DND-41 (cell line): ENCODE results near the gene PTPN21.

Experiments
- EZH2 ChIP-seq: IDR thresholded peaks from 3 replicates; pipeline ENCODE4 v1.6.1; 2012; ENCODE audit warnings: borderline replicate concordance, low read depth, mild to moderate bottlenecking, moderate library complexity, low read length, inconsistent platforms; ENCODE audit not compliant: severe bottlenecking
- TF ChIP-seq, protein P1 (sequence below): IDR thresholded peaks from 2 replicates; pipeline ENCODE4 v1.5.1; 2012; ENCODE audit warnings: borderline replicate concordance, low read length, moderate library complexity, mild to moderate bottlenecking; ENCODE audit not compliant: poor library complexity, severe bottlenecking; ENCODE audit errors: extremely low read depth

DNA sequence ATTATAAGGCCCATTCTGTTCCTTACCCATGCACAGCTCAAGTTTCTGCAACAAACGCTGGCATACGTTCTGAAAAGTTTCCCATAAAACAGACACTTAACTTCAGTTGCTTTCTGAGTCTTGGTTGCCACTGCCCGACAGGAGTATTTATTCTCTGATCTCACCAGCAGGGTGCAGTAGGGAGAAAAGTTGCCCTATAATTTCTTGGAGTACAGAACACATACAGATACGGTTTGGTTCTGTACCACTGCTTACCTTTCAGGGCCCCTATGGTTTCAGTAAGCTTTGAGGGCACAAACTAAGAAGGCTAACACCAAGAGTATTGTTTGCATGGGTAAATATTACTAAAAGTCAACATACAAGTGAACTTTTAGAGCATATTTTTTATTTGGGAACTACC lies 91.5 kb downstream of the PTPN21 start:
- TF ChIP-seq, protein P1, sequence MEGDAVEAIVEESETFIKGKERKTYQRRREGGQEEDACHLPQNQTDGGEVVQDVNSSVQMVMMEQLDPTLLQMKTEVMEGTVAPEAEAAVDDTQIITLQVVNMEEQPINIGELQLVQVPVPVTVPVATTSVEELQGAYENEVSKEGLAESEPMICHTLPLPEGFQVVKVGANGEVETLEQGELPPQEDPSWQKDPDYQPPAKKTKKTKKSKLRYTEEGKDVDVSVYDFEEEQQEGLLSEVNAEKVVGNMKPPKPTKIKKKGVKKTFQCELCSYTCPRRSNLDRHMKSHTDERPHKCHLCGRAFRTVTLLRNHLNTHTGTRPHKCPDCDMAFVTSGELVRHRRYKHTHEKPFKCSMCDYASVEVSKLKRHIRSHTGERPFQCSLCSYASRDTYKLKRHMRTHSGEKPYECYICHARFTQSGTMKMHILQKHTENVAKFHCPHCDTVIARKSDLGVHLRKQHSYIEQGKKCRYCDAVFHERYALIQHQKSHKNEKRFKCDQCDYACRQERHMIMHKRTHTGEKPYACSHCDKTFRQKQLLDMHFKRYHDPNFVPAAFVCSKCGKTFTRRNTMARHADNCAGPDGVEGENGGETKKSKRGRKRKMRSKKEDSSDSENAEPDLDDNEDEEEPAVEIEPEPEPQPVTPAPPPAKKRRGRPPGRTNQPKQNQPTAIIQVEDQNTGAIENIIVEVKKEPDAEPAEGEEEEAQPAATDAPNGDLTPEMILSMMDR = peak; percentile 58
- no peak for TF ChIP-seq EZH2
